H1 (cell line): ENCODE measurements around the gene ZNF611. TPM values are rescaled to one million over a fixed set of nuclear protein-coding genes. Genes with fewer than 3 reads are reported as not detected.

ENCODE experiments used
- CTCF ChIA-PET: fragments of 300-600 bp; sonication (Branson Sonifier 250); formaldehyde crosslinking; loops from one replicate; lab custom pipeline; 2021; ENCODE audit not compliant: partially characterized antibody; lab: Charles Lee
- POLR2A ChIA-PET: fragments of 300-600 bp; sonication (Branson Sonifier 250); formaldehyde crosslinking; loops from one replicate; lab custom pipeline; 2021; ENCODE audit warnings: inconsistent platforms; ENCODE audit not compliant: partially characterized antibody; lab: Charles Lee
- DNase-seq, 2 experiments: peaks; one replicate each; pipeline versions ENCODE4 v3.0.0 to v3.0.0-alpha.2; 2010 to 2022; ENCODE audit warnings: low spot score in 2 of 2, low read depth in 1 of 2, mixed read lengths in 1 of 2
- FAIRE-seq: peaks from 2 replicates; lab custom pipeline; 2011; peaks lifted over from hg19 to GRCh38; lab: Jason Lieb, UNC
- H2AFZ ChIP-seq: 2 replicates; pipeline ENCODE4 v1.8.1; 2012; ENCODE audit warnings: low read length, inconsistent platforms
- H2AK5ac ChIP-seq: 2 replicates; pipeline ENCODE4 v1.6.1; 2013; ENCODE audit warnings: low read depth, low read length
- H2BK120ac ChIP-seq: replicated peaks from 2 replicates; pipeline ENCODE3; 2013; ENCODE audit warnings: low read depth, low read length, inconsistent platforms
- H2BK12ac ChIP-seq: 2 replicates; pipeline ENCODE4 v1.6.1; 2013; ENCODE audit warnings: low read depth, low read length
- H2BK15ac ChIP-seq: 2 replicates; pipeline ENCODE4 v1.6.1; 2013; ENCODE audit warnings: low read length
- H2BK20ac ChIP-seq: 2 replicates; pipeline ENCODE4 v1.6.1; 2013; ENCODE audit warnings: low read length
- H2BK5ac ChIP-seq: 2 replicates; pipeline ENCODE4 v1.6.1; 2013; ENCODE audit warnings: low read depth, low read length
- H3K14ac ChIP-seq: 2 replicates; pipeline ENCODE4 v1.6.1; 2013; ENCODE audit warnings: inconsistent platforms; ENCODE audit not compliant: insufficient read length
- H3K18ac ChIP-seq: 2 replicates; pipeline ENCODE4 v1.6.1; 2013; ENCODE audit warnings: low read length; ENCODE audit errors: extremely low read depth
- H3K23ac ChIP-seq: 2 replicates; pipeline ENCODE4 v1.6.1; 2013; ENCODE audit warnings: inconsistent platforms; ENCODE audit not compliant: insufficient read length
- H3K23me2 ChIP-seq: 2 replicates; pipeline ENCODE4 v1.6.1; 2013; ENCODE audit warnings: low read depth, low read length
- H3K27ac ChIP-seq: 2 replicates; pipeline ENCODE4 v1.6.1; 2011; ENCODE audit warnings: low read depth, low read length, inconsistent platforms
- H3K27me3 ChIP-seq, 4 experiments: replicated peaks in 1 of 4; 1 replicate in 1 of 4; 2 replicates in 3 of 4; pipeline versions ENCODE4 v1.6.1 to v1.8.1; 2011 to 2013; ENCODE audit warnings: low read length in 3 of 4, mild to moderate bottlenecking in 3 of 4, inconsistent platforms in 2 of 4, mixed read lengths in 2 of 4, moderate library complexity in 1 of 4; ENCODE audit not compliant: control insufficient read depth in 3 of 4, insufficient read depth in 3 of 4; ENCODE audit errors: extremely low read depth in 1 of 4
- H3K36me3 ChIP-seq, 4 experiments: 2 replicates each; pipeline versions ENCODE4 v1.6.1 to v1.8.1; 2011 to 2013; ENCODE audit warnings: mild to moderate bottlenecking in 4 of 4, low read length in 3 of 4, moderate library complexity in 2 of 4, control low read depth in 1 of 4, inconsistent platforms in 1 of 4; ENCODE audit not compliant: insufficient read depth in 4 of 4, control insufficient read depth in 2 of 4
- H3K4ac ChIP-seq: replicated peaks from 2 replicates; pipeline ENCODE3; 2013; ENCODE audit warnings: low read length, low read depth, mixed read lengths, inconsistent platforms; ENCODE audit not compliant: insufficient read length
- H3K4me1 ChIP-seq, 4 experiments: replicated peaks in 1 of 4; 1 replicate in 1 of 4; 2 replicates in 3 of 4; pipeline versions ENCODE4 v1.6.1 to v1.8.1; 2011 to 2013; ENCODE audit warnings: low read length in 3 of 4, inconsistent platforms in 2 of 4, mixed read lengths in 1 of 4; ENCODE audit not compliant: insufficient read depth in 4 of 4, control insufficient read depth in 3 of 4
- H3K4me2 ChIP-seq, 2 experiments: 2 replicates each; pipeline versions ENCODE4 v1.6.1 to v1.8.1; 2011 to 2013; ENCODE audit warnings: low read depth in 2 of 2, low read length in 2 of 2, control low read depth in 1 of 2, inconsistent platforms in 1 of 2, mild to moderate bottlenecking in 1 of 2; ENCODE audit not compliant: insufficient read depth in 1 of 2
- H3K4me3 ChIP-seq, 4 experiments: fragments of 200-600, 300-600 bp in 1 of 4; sonication (generic), shearing (Covaris generic), sonication (Bioruptor Twin) in 1 of 4; 2 replicates each; pipeline versions ENCODE4 v1.5.1 to v1.8.1; 2011 to 2016; ENCODE audit warnings: low read length in 4 of 4, low read depth in 3 of 4, control low read depth in 2 of 4, inconsistent platforms in 2 of 4, mild to moderate bottlenecking in 2 of 4, mixed read lengths in 1 of 4, moderate library complexity in 1 of 4; ENCODE audit not compliant: insufficient read depth in 2 of 4; ENCODE audit errors: extremely low read depth in 1 of 4
- H3K56ac ChIP-seq: replicated peaks from 2 replicates; pipeline ENCODE3; 2013; ENCODE audit warnings: low read depth, mild to moderate bottlenecking, mixed read lengths, low read length, inconsistent platforms; ENCODE audit not compliant: insufficient read length
- H3K79me1 ChIP-seq: 2 replicates; pipeline ENCODE4 v1.6.1; 2013; ENCODE audit warnings: low read depth, low read length, control low read depth
- H3K79me2 ChIP-seq, 2 experiments: 2 replicates each; pipeline versions ENCODE4 v1.6.1 to v1.8.1; 2012 to 2013; ENCODE audit warnings: low read length in 2 of 2, mild to moderate bottlenecking in 2 of 2, inconsistent platforms in 1 of 2; ENCODE audit not compliant: insufficient read depth in 2 of 2, control insufficient read depth in 1 of 2
- H3K9ac ChIP-seq, 4 experiments: replicated peaks in 1 of 4; 1 replicate in 1 of 4; 2 replicates in 3 of 4; pipeline versions ENCODE4 v1.6.1 to v1.8.1; 2011 to 2013; ENCODE audit warnings: low read depth in 3 of 4, low read length in 3 of 4, control low read depth in 2 of 4, mild to moderate bottlenecking in 2 of 4, moderate library complexity in 2 of 4, inconsistent platforms in 1 of 4; ENCODE audit errors: extremely low read depth in 1 of 4
- H3K9me3 ChIP-seq, 2 experiments: 2 replicates each; pipeline versions ENCODE4 v1.6.1 to v1.8.1; 2012 to 2013; ENCODE audit warnings: mild to moderate bottlenecking in 2 of 2, moderate library complexity in 2 of 2, control low read depth in 1 of 2, inconsistent platforms in 1 of 2, low read depth in 1 of 2, low read length in 1 of 2, mixed read lengths in 1 of 2; ENCODE audit not compliant: insufficient read depth in 2 of 2
- H4K20me1 ChIP-seq, 2 experiments: replicated peaks in 1 of 2; 2 replicates each; pipeline versions ENCODE3 to v1.8.1; 2011 to 2013; ENCODE audit warnings: inconsistent platforms in 2 of 2, low read length in 2 of 2, mild to moderate bottlenecking in 1 of 2; ENCODE audit not compliant: insufficient read depth in 2 of 2, control insufficient read depth in 1 of 2
- H4K5ac ChIP-seq: 2 replicates; pipeline ENCODE4 v1.6.1; 2013; ENCODE audit warnings: low read length, low read depth, mixed read lengths, inconsistent platforms; ENCODE audit not compliant: insufficient read length
- H4K8ac ChIP-seq: 2 replicates; pipeline ENCODE4 v1.8.0; 2013; ENCODE audit warnings: mild to moderate bottlenecking, moderate library complexity, low read length, inconsistent platforms; ENCODE audit not compliant: insufficient read depth; ENCODE audit errors: extremely low read depth
- H4K91ac ChIP-seq: replicated peaks from 2 replicates; pipeline ENCODE3; 2013; ENCODE audit warnings: low read length, mixed read lengths, inconsistent platforms; ENCODE audit not compliant: insufficient read length
- EZH2 ChIP-seq: fragments of 200-600 bp; sonication (generic); IDR thresholded peaks from 2 replicates; pipeline ENCODE4 v1.7.1; 2012; ENCODE audit warnings: low read depth, mild to moderate bottlenecking, moderate library complexity, low read length, inconsistent platforms; ENCODE audit not compliant: severe bottlenecking
- GABPA ChIP-seq: IDR thresholded peaks from 2 replicates; pipeline ENCODE4 v1.6.1; 2011; ENCODE audit warnings: mild to moderate bottlenecking, low read length, moderate library complexity, borderline replicate concordance; ENCODE audit not compliant: insufficient read depth
- HDAC2 ChIP-seq, 2 experiments: fragments of 300-600 bp in 1 of 2; sonication (generic) in 1 of 2; IDR thresholded peaks; 2 replicates each; pipeline ENCODE4 v1.6.1; 2011 to 2012; ENCODE audit warnings: low read depth in 2 of 2, low read length in 2 of 2, mild to moderate bottlenecking in 2 of 2, moderate library complexity in 2 of 2, borderline replicate concordance in 1 of 2, inconsistent platforms in 1 of 2
- JUN ChIP-seq: IDR thresholded peaks from 2 replicates; pipeline ENCODE4 v1.6.1; 2011; ENCODE audit warnings: low read depth, mild to moderate bottlenecking, improper control_type of control experiment, low read length
- JUND ChIP-seq: IDR thresholded peaks from 2 replicates; pipeline ENCODE4 v1.6.1; 2011; ENCODE audit warnings: mild to moderate bottlenecking, improper control_type of control experiment, low read length
- MAX ChIP-seq: IDR thresholded peaks from 2 replicates; pipeline ENCODE4 v1.6.1; 2012; ENCODE audit warnings: inconsistent platforms
- POLR2AphosphoS5 ChIP-seq: IDR thresholded peaks from 2 replicates; pipeline ENCODE4 v1.6.1; 2011; ENCODE audit warnings: low read depth, low read length
- RNF2 ChIP-seq: fragments of 200-900, 300-1000 bp; sonication (generic); IDR thresholded peaks from 2 replicates; pipeline ENCODE4 v1.7.1; 2016; ENCODE audit warnings: borderline replicate concordance, low read depth, mild to moderate bottlenecking, antibody characterized with exemption, low read length; ENCODE audit not compliant: poor library complexity, severe bottlenecking; ENCODE audit errors: missing control alignments
- SP1 ChIP-seq: IDR thresholded peaks from 2 replicates; pipeline ENCODE4 v1.6.1; 2011; ENCODE audit warnings: low read depth, low read length
- SP2 ChIP-seq: IDR thresholded peaks from 2 replicates; pipeline ENCODE4 v1.6.1; 2012; ENCODE audit warnings: mild to moderate bottlenecking, low read length, inconsistent platforms
- SP4 ChIP-seq: IDR thresholded peaks from 2 replicates; pipeline ENCODE4 v1.6.1; 2012; ENCODE audit warnings: low read length, inconsistent platforms
- SRF ChIP-seq: IDR thresholded peaks from 2 replicates; pipeline ENCODE4 v1.6.1; 2011; ENCODE audit warnings: mild to moderate bottlenecking, low read depth, low read length, moderate library complexity
- WGBS, 2 experiments: shearing (Covaris generic) in 1 of 2; methylation state at CpG; one replicate each; pipeline versions ENCODE4 v1.1.6 to v1.1.7; 2013 to 2015; ENCODE audit warnings: low lambda C conversion rate in 2 of 2, mixed read lengths in 2 of 2, inconsistent platforms in 1 of 2, low coverage in 1 of 2, missing lambda C conversion rate in 1 of 2; ENCODE audit not compliant: insufficient replicate concordance in 2 of 2, insufficient coverage in 1 of 2, insufficient read length in 1 of 2; ENCODE audit errors: extremely low coverage in 1 of 2, missing lambda C conversion rate in 1 of 2; 5-methylcytosine and 5-hydroxymethylcytosine counted together
- polyA plus RNA-seq, 7 experiments: library from polyadenylated mRNA; depleted of rRNA in 3 of 7; stranded (reverse) in 5 of 7; unstranded in 2 of 7; fragments of >200 nt in 5 of 7; fragments of 200-250 nt in 2 of 7; gene quantifications; 1 replicate in 5 of 7; 2 replicates in 1 of 7; 4 replicates in 1 of 7; pipeline versions ENCODE4 v1.2.1 to v1.2.3, GENCODE V29; 2011 to 2013; ENCODE audit warnings: missing spikeins in 2 of 7, mixed read lengths in 2 of 7
- total RNA-seq: library from RNA; stranded (reverse); fragmentation: NEBNext Ultra II Directional; extraction: Animal tissue kit (Norgen Biotek cat#: 25700); gene quantifications from 2 replicates; pipeline ENCODE4 v1.2.1, GENCODE V29; 2021

ZNF611 gene
- total and polyA plus RNA-seq, 2 of the 8 experiments (the other 6 are each of a cell fraction or from before 2014, with no cell fraction given), result 1.9 to 19.0 TPM

DNA sequence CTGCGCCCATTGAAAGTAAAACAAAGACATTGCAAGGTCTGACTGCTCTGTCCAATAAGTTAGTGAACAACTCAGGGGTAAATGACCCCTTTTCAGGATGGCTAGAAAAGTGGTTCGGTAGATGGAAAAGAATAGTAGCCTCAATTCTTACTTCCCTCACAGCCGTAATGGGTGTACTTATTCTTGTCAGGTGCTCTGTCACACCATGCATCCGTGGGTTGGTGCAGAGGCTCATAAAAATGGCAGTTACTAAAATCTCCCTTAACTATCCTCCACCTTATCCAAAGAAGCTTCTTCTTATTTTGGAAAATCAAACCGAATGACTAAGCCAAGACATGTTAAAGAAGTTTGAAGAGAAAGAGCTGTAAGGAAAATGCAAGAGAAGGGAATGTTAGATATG is 65.3 kb downstream of the ZNF611 start:
- 88% methylated on average over 5 of the region's 5 CpGs; no CpG with 5 or more reads in 1 of the 2 experiments for WGBS, 2 experiments
- no peak overlapping the region for H4K91ac ChIP-seq
- DNase-seq (no peak), FAIRE-seq (no peak)
- no peak overlapping the region for H2BK15ac ChIP-seq
- no peak for TF ChIP-seq JUND
- TF ChIP-seq POLR2AphosphoS5, result no peak
- no peak for TF ChIP-seq SP4
- no peak for TF ChIP-seq MAX
- no peak for TF ChIP-seq JUN
- no peak for TF ChIP-seq SP1
- TF ChIP-seq SP2, result no peak
- TF ChIP-seq RNF2, result no peak
- TF ChIP-seq EZH2, result no peak
- no peak for TF ChIP-seq GABPA
- TF ChIP-seq SRF, result no peak
- TF ChIP-seq HDAC2 (IDR thresholded peaks at IDR 0.05; ENCODE audit: borderline replicate concordance in 1 of 2, low read depth in 2 of 2, low read length in 2 of 2), result no peak
- H2BK20ac ChIP-seq, result no peak overlapping the region
- H3K14ac ChIP-seq, result no peak overlapping the region
- no peaks in the 10 kb centered on the region; the same call in 1 of the 2 replicates for H3K23me2 ChIP-seq
- no peak overlapping the region for H2BK5ac ChIP-seq
- no peak overlapping the region for H3K4ac ChIP-seq
- H2BK120ac ChIP-seq, result no peak overlapping the region
- H2AK5ac ChIP-seq, result no peak overlapping the region
- H3K4me1 ChIP-seq, result peaks cover 0 to 9% (median 5%) of the 10 kb centered on the region in 4 experiments; a peak in 4 of 7 replicates
- no peak overlapping the region for H3K18ac ChIP-seq
- no peak overlapping the region for H2AFZ ChIP-seq
- H3K23ac ChIP-seq, result no peak overlapping the region
- H3K56ac ChIP-seq, result no peak overlapping the region
- no peak overlapping the region for H3K27ac ChIP-seq
- no peak overlapping the region for H3K9ac ChIP-seq
- H3K79me1 ChIP-seq, result no peaks in the 10 kb centered on the region
- H3K79me2 ChIP-seq, result no peaks in the 10 kb centered on the region
- H3K36me3 ChIP-seq, result no peaks in the 10 kb centered on the region
- peaks cover 0 to 3% of the 10 kb centered on the region in 2 experiments for H4K20me1 ChIP-seq
- no peak overlapping the region for H3K4me2 ChIP-seq
- no peak overlapping the region for H4K5ac ChIP-seq
- H2BK12ac ChIP-seq, result no peak overlapping the region
- H4K8ac ChIP-seq, result no peak overlapping the region
- ChIA-PET CTCF (no interaction called here), POLR2A (no interaction called here)
- H3K4me3 ChIP-seq, result no peak overlapping the region
- H3K27me3 ChIP-seq, result no peaks in the 10 kb centered on the region
- no peaks in the 10 kb centered on the region for H3K9me3 ChIP-seq
